ENCODE measurements around the gene RNF34. TPM values are rescaled to one million over a fixed set of nuclear protein-coding genes. Genes with fewer than 3 reads are reported as not detected.

RNF34 gene
- total RNA-seq, 4 donors from 2014 or later, result 46.8 to 63.2 (median 49.8) TPM

DNA sequence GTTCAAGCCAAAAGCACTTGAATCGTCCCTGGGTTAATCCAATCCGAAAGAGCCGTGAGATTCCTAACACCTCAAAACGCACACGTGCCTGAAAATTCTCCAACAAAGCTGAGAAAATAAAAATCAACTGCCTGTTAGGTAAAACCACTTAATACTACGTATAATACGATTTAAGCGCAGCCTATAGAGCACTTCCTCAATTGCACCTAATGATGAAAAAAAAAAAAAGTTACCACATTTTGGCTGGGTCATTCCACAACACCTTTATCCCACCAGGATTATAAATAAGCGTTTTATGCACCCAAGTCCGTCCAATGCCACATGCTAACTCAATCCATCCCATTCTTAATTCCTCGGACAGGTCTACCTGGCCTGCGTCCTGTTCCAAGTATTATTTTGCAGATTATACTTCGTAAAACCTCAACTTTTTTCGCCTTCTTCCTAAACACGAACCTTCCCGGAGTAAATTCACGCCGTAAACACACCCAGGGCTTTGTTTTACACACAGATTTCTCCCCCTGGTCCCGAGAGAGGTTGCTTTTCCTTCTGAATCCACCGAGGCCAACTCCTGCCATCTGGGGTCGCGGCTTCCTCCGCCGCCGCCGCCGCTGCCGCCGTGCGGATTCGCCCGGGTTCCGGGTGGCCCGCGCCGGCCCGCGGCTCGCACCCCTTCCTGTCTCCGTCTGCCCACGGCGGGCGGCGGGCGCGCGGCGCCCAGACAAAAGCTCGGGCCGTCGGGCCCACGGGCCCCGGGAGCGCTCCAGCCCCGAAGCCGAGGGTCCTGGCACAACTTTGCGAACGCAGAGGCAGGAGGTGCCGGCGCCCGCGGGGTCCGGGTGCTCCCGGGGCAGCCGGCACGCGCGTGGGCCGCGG, 66.2 kb downstream of the RNF34 start:
- TF ChIP-seq POLR2AphosphoS5 (IDR thresholded peaks at IDR 0.05), result no peak
- no peak for TF ChIP-seq EP300 (IDR thresholded peaks at IDR 0.05; ENCODE audit: low read depth)
- TF ChIP-seq, protein P1, sequence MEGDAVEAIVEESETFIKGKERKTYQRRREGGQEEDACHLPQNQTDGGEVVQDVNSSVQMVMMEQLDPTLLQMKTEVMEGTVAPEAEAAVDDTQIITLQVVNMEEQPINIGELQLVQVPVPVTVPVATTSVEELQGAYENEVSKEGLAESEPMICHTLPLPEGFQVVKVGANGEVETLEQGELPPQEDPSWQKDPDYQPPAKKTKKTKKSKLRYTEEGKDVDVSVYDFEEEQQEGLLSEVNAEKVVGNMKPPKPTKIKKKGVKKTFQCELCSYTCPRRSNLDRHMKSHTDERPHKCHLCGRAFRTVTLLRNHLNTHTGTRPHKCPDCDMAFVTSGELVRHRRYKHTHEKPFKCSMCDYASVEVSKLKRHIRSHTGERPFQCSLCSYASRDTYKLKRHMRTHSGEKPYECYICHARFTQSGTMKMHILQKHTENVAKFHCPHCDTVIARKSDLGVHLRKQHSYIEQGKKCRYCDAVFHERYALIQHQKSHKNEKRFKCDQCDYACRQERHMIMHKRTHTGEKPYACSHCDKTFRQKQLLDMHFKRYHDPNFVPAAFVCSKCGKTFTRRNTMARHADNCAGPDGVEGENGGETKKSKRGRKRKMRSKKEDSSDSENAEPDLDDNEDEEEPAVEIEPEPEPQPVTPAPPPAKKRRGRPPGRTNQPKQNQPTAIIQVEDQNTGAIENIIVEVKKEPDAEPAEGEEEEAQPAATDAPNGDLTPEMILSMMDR (IDR thresholded peaks at IDR 0.05), result no peak
- no peak for TF ChIP-seq POLR2A (IDR thresholded peaks at IDR 0.05)

DNA sequence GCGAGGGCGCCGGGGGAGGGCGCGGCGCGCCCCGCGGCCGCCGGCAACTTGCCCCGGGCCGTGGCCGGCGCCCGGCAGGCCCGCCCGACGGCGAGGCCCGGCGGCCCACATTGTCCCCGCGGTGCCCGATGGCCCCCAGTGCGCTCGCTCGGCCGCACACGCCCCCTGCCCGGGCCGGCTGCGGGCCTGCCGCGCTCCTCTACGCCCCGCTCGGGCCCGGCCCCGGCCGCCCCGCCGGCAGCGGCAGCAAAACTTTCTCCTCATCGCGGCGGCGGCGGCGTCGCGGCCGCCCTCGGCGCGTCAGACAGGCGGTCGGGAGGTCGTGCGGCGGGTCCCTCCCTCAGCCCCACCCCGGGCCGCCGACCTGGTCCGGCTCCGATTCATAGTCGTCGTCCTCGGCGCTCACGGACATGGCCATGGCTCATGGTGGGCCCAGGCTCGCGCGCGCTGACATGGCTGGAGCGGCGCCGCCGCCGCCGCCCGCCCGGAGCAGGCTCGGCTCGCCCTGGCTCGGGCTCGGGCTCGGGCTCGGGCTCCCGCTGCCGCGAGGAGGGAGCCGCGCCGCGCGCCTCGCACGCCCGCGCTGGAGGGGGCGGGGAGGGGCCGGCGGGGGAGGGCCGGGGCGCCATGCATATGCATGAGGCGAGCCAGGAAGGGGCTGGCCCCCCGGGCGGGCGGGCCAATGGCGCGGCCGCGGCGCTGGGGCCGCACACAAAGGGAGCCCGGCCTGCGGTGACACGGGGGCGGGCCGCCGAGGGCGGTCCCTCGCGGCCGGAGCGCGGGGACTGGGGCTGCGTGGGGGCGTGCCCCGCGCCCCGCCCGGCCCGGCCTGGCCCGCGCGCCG, 67.1 kb downstream of the RNF34 start:
- Histone ChIP-seq H3K4me3 (peak overlapping the region; percentile 59 to 81 (median 74)), H3K9me3 (no peaks in the 10 kb centered on the region), H3K4me1 (peaks cover 0 to 24% (median 19%) of the 10 kb centered on the region in 4 donors), H3K27ac (peak overlapping the region; percentile 89 to 93 (median 91)), H3K27me3 (no peaks in the 10 kb centered on the region), H3K36me3 (no peaks in the 10 kb centered on the region)
- intact Hi-C loops (cut with DNase I; ENCODE audit: low total_unique reads) (no loop called here), in situ Hi-C loops (cut with MboI; ENCODE audit: low pct_ligation_motif_present in 1 of 4, low pct_unique_long_range_greater_than_20kb in 1 of 4, low sequenced_read_pairs in 3 of 4) (no loop called here)
- no CpG with 5 or more reads among the region's 139 CpGs for WGBS, 2 donors (ENCODE audit: low coverage in 1 of 2)
- DNase-seq, result peak; percentile 93
- peak in 2 of 3 donors; percentile 29 to 39 for TF ChIP-seq POLR2AphosphoS5 (IDR thresholded peaks at IDR 0.05)
- TF ChIP-seq EP300 (IDR thresholded peaks at IDR 0.05; ENCODE audit: low read depth), result no peak
- TF ChIP-seq POLR2A (IDR thresholded peaks at IDR 0.05), result peak; percentile 12
- TF ChIP-seq, protein P1 (IDR thresholded peaks at IDR 0.05), result no peak

More for the DNA sequence above, 66.2 kb downstream of the RNF34 start:
- Histone ChIP-seq H3K27ac (peak overlapping the region; percentile 49 to 93 (median 84)), H3K27me3 (no peaks in the 10 kb centered on the region), H3K4me3 (peak overlapping the region; percentile 36 to 81 (median 74)), H3K4me1 (peaks cover 0 to 24% (median 19%) of the 10 kb centered on the region in 4 donors), H3K9me3 (no peaks in the 10 kb centered on the region), H3K36me3 (no peaks in the 10 kb centered on the region)
- peak; percentile 46 for DNase-seq
- intact Hi-C loops (cut with DNase I; ENCODE audit: low total_unique reads) (no loop called here), in situ Hi-C loops (cut with MboI; ENCODE audit: low pct_ligation_motif_present in 1 of 4, low pct_unique_long_range_greater_than_20kb in 1 of 4, low sequenced_read_pairs in 3 of 4) (no loop called here)
- 11 to 37% methylated on average over 15 to 60 of the region's 70 CpGs for WGBS, 2 donors (ENCODE audit: low coverage in 1 of 2)

DNA sequence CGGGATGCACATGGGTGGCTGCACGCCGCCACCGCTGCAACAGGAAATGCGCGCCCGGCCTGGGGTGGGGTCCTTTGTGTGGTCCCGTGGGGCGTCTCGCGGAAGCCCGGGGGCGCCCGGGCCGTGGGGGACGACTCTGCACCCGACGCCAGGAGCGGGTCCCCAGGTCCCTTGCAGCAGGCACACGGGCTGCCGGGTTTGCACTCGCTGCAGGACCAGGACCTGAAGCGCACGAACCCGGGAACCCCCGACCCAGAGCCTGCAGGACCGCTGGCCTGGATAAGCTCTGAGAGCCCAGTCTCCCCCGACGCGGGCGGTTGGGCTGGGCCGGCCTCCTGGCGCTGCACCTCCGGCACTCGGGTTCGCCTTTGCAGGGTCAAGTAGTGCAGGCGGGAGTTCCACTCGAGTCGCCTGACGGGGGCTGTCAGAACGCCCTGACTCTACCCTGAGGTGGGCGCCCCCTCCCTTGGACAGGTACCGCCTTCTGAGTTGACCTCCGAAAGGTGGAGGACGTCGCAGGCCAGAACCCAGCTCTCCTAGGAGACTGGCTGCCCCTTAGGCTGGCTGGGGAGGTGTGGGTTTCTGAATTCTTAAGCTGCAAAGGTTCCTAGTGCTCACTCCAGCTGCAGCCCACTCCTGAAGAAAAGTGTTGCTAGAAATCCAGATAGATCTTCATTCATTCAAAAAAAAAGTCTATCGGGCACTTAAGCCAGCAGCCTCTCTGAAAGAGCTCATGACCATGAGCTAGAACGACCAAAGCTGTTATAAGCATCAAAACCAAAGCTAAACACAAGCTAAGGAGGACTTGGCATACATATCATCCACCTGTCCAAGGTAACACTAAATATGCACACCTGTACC, 68.0 kb downstream of the RNF34 start:
- peak; percentile 38 for DNase-seq
- Histone ChIP-seq H3K27me3 (no peaks in the 10 kb centered on the region), H3K4me3 (peak overlapping the region; percentile 41 to 74 (median 56)), H3K36me3 (no peaks in the 10 kb centered on the region), H3K9me3 (no peaks in the 10 kb centered on the region), H3K4me1 (peaks cover 0 to 24% (median 19%) of the 10 kb centered on the region in 4 donors), H3K27ac (peak overlapping the region; percentile 56 to 93 (median 83))
- TF ChIP-seq POLR2A (IDR thresholded peaks at IDR 0.05), result no peak
- no peak for TF ChIP-seq POLR2AphosphoS5 (IDR thresholded peaks at IDR 0.05)
- TF ChIP-seq, protein P1 (IDR thresholded peaks at IDR 0.05), result no peak
- no peak for TF ChIP-seq EP300 (IDR thresholded peaks at IDR 0.05; ENCODE audit: low read depth)
- in situ Hi-C loops (cut with MboI; ENCODE audit: low pct_ligation_motif_present in 1 of 4, low pct_unique_long_range_greater_than_20kb in 1 of 4, low sequenced_read_pairs in 3 of 4) (no loop called here), intact Hi-C loops (cut with DNase I; ENCODE audit: low total_unique reads) (no loop called here)
- WGBS, 2 donors (ENCODE audit: low coverage in 1 of 2), result 3 to 11% methylated on average over 19 to 36 of the region's 48 CpGs
